ENCODE measurements around the gene FOXJ2. TPM values are rescaled to one million over a fixed set of nuclear protein-coding genes. Genes with fewer than 3 reads are reported as not detected.
"Not testable (repeated sequence)": the region's sequence is repeated elsewhere in the genome, so short reads cannot be mapped to it uniquely, and the experiment has no call there.

The FOXJ2 gene
- total RNA-seq, 1 experiment from 2014 or later = 5.5 TPM

DNA sequence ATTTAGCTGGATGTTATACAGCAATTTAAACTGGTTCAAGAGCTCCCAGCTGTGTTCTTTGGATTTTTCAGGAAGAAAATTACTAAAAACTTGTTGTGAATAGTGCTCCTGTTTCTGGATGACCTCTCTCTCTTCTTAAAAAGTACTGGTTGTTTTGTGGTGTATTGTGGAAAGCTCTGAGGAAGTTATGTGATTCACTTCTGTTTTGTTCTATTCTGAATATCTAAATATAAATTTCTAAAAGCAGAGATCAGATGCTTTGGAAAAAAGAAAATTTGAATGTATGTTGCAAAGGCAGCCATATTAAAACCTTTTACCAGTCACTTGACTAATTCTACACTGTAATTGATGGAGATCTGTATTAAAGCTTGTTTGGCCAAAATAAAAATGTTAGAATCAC, 37.1 kb downstream of the FOXJ2 start:
- Histone ChIP-seq H3K9ac (ENCODE audit: extremely low read depth, insufficient read length, low read length) (no peak overlapping the region), H2BK5ac (ENCODE audit: insufficient read length, low read length) (no peak overlapping the region), H3K56ac (ENCODE audit: insufficient read length, low read depth, low read length) (no peak overlapping the region), H3K4me1 (ENCODE audit: insufficient read depth, low read length) (no peaks in the 10 kb centered on the region), H3K79me2 (ENCODE audit: insufficient read depth, low read length) (no peaks in the 10 kb centered on the region), H4K20me1 (ENCODE audit: control insufficient read depth, insufficient read depth, insufficient read length) (no peaks in the 10 kb centered on the region), H2BK12ac (ENCODE audit: insufficient read length, low read depth, low read length) (no peak overlapping the region), H3K23ac (ENCODE audit: insufficient read length, low read depth, low read length) (no peak overlapping the region), H3K18ac (ENCODE audit: insufficient read length, low read depth, low read length) (no peak overlapping the region), H4K5ac (ENCODE audit: insufficient read length, low read depth, low read length) (no peak overlapping the region), H3K4me2 (ENCODE audit: insufficient read depth, insufficient read length, low read length) (no peak overlapping the region), H2AFZ (ENCODE audit: low read length) (no peak overlapping the region), H3K79me1 (ENCODE audit: insufficient read depth, low read depth, low read length, poor library complexity, severe bottlenecking) (no peaks in the 10 kb centered on the region), H3K23me2 (ENCODE audit: insufficient read length, low read depth, low read length, poor library complexity, severe bottlenecking) (no peaks in the 10 kb centered on the region), H3K4ac (ENCODE audit: low read depth, low read length) (no peak overlapping the region), H3K27ac (ENCODE audit: insufficient read length, low read depth, low read length) (no peak overlapping the region), H3K27me3 (ENCODE audit: insufficient read depth, low read length) (no peaks in the 10 kb centered on the region), H2BK120ac (ENCODE audit: low read depth, low read length, poor library complexity, severe bottlenecking) (no peak overlapping the region), H3T11ph (ENCODE audit: low read length) (no peak overlapping the region), H4K8ac (replicated peaks; ENCODE audit: insufficient read length, low read depth, low read length) (no peak overlapping the region), H2AK5ac (ENCODE audit: insufficient read length, low read length) (no peak overlapping the region), H3K14ac (ENCODE audit: insufficient read depth, low read length) (no peak overlapping the region), H2BK20ac (ENCODE audit: low read depth, low read length, poor library complexity, severe bottlenecking) (no peak overlapping the region), H2BK15ac (ENCODE audit: low read depth, low read length) (no peak overlapping the region), H4K91ac (ENCODE audit: insufficient read length, low read depth, low read length) (no peak overlapping the region), H3K9me3 (ENCODE audit: control insufficient read depth, low read depth, low read length) (no peaks in the 10 kb centered on the region)
- no peaks in the 10 kb centered on the region for H3K9me3 Mint-ChIP-seq
- H3K4me3 Mint-ChIP-seq = no peak overlapping the region
- H3K27me3 Mint-ChIP-seq (ENCODE audit: low read depth) = no peaks in the 10 kb centered on the region; the same call in 1 of the 2 replicates
- no peaks in the 10 kb centered on the region for H3K4me1 Mint-ChIP-seq
- TF ChIP-seq, protein P1, sequence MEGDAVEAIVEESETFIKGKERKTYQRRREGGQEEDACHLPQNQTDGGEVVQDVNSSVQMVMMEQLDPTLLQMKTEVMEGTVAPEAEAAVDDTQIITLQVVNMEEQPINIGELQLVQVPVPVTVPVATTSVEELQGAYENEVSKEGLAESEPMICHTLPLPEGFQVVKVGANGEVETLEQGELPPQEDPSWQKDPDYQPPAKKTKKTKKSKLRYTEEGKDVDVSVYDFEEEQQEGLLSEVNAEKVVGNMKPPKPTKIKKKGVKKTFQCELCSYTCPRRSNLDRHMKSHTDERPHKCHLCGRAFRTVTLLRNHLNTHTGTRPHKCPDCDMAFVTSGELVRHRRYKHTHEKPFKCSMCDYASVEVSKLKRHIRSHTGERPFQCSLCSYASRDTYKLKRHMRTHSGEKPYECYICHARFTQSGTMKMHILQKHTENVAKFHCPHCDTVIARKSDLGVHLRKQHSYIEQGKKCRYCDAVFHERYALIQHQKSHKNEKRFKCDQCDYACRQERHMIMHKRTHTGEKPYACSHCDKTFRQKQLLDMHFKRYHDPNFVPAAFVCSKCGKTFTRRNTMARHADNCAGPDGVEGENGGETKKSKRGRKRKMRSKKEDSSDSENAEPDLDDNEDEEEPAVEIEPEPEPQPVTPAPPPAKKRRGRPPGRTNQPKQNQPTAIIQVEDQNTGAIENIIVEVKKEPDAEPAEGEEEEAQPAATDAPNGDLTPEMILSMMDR (conservative IDR thresholded peaks at IDR 0.05) = no peak
- no peak overlapping the region for H3K27ac Mint-ChIP-seq
- H3K36me3 Mint-ChIP-seq (ENCODE audit: insufficient read depth in 1 of 3, low read depth in 3 of 3) = no peaks in the 10 kb centered on the region
- DNase-seq = no peak

DNA sequence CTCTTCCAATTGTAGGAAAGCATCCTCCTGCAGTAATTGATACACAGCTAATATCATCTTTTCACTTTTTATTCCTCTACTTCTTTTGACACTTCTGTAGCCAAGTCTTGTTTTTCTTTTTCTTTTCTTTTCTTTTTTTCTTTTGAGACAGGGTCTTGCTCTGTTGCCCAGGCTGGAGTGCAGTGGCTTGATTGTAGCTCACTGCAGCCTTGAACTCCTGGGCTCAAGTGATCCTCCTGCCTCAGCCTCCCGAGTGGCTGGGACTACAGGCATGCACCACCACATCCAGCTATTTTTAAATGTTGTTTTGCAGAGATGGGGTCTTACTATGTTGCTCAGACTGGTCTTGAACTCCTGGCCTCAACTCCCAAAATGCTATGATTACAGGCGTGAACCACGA, 39.3 kb downstream of the FOXJ2 start:
- H3K27ac ChIP-seq (ENCODE audit: insufficient read length, low read depth, low read length); H3K23me2 ChIP-seq (ENCODE audit: insufficient read length, low read depth, low read length, poor library complexity, severe bottlenecking); H3K18ac ChIP-seq (ENCODE audit: insufficient read length, low read depth, low read length); H2BK120ac ChIP-seq (ENCODE audit: low read depth, low read length, poor library complexity, severe bottlenecking); H2BK15ac ChIP-seq (ENCODE audit: low read depth, low read length); H3K4me2 ChIP-seq (ENCODE audit: insufficient read depth, insufficient read length, low read length); H3K4me1 Mint-ChIP-seq; H2AFZ ChIP-seq (ENCODE audit: low read length); H2BK12ac ChIP-seq (ENCODE audit: insufficient read length, low read depth, low read length); H3K23ac ChIP-seq (ENCODE audit: insufficient read length, low read depth, low read length); H3T11ph ChIP-seq (ENCODE audit: low read length); H3K4me3 Mint-ChIP-seq; H3K9me3 ChIP-seq (ENCODE audit: control insufficient read depth, low read depth, low read length); H3K9ac ChIP-seq (ENCODE audit: extremely low read depth, insufficient read length, low read length); H3K79me2 ChIP-seq (ENCODE audit: insufficient read depth, low read length); H3K36me3 Mint-ChIP-seq (ENCODE audit: insufficient read depth in 1 of 3, low read depth in 3 of 3); H3K56ac ChIP-seq (ENCODE audit: insufficient read length, low read depth, low read length); H3K79me1 ChIP-seq (ENCODE audit: insufficient read depth, low read depth, low read length, poor library complexity, severe bottlenecking); H2BK20ac ChIP-seq (ENCODE audit: low read depth, low read length, poor library complexity, severe bottlenecking); H3K27me3 ChIP-seq (ENCODE audit: insufficient read depth, low read length); H3K4me1 ChIP-seq (ENCODE audit: insufficient read depth, low read length); H4K5ac ChIP-seq (ENCODE audit: insufficient read length, low read depth, low read length); DNase-seq; H2BK5ac ChIP-seq (ENCODE audit: insufficient read length, low read length); H4K91ac ChIP-seq (ENCODE audit: insufficient read length, low read depth, low read length); H3K27me3 Mint-ChIP-seq (ENCODE audit: low read depth); H3K4ac ChIP-seq (ENCODE audit: low read depth, low read length); H4K8ac ChIP-seq (replicated peaks; ENCODE audit: insufficient read length, low read depth, low read length); H2AK5ac ChIP-seq (ENCODE audit: insufficient read length, low read length); H4K20me1 ChIP-seq (ENCODE audit: control insufficient read depth, insufficient read depth, insufficient read length); H3K27ac Mint-ChIP-seq; H3K14ac ChIP-seq (ENCODE audit: insufficient read depth, low read length); H3K9me3 Mint-ChIP-seq: not testable (repeated sequence)
- no CpG with 5 or more reads among the region's 3 CpGs for WGBS (ENCODE audit: extremely low coverage, insufficient read length, low lambda C conversion rate)

Data from H9 (cell line).